OCI-LY3 (cell line): ENCODE data around the gene EPHB1.

ENCODE experiments used
- CTCF ChIP-seq: fragments of 200-600, 300-600 bp; sonication (generic); IDR thresholded peaks from 2 replicates; pipeline ENCODE4 v1.5.1; 2014; ENCODE audit warnings: antibody characterized with exemption, low read length, low read depth
- EZH2phosphoT487 ChIP-seq: fragments of 200-600 bp; shearing (Covaris generic); IDR thresholded peaks from 2 replicates; pipeline ENCODE4 v1.6.1; 2018; ENCODE audit warnings: antibody characterized with exemption, mixed run types, low read depth

GRCh38 chr3:134867277-134867676 lies 72.2 kb downstream of the EPHB1 start:
- TF ChIP-seq CTCF = no peak
- TF ChIP-seq EZH2phosphoT487 = no peak
